ENCODE results near the gene TMTC2. TPM values are rescaled to one million over a fixed set of nuclear protein-coding genes. Genes with fewer than 3 reads are reported as not detected.

TMTC2 gene
- total and polyA plus RNA-seq, 10 of the 15 experiments (the other 5 are each of a cell fraction or from before 2014, with no cell fraction given), result 0.14 to 9.7 (median 1.2) TPM

GRCh38 chr12:82870771-82871377, 184.2 kb downstream of the TMTC2 start:
- Histone ChIP-seq H3K9ac (ENCODE audit: control insufficient read depth, insufficient read depth, low read length) (no peak overlapping the region), H3K36me3 (ENCODE audit: control insufficient read depth in 2 of 2, insufficient read depth in 2 of 2, low read length in 1 of 2) (no peaks in the 10 kb centered on the region), H4K20me1 (ENCODE audit: control insufficient read depth, insufficient read depth) (no peaks in the 10 kb centered on the region), H3K4me2 (ENCODE audit: control insufficient read depth, insufficient read depth) (no peak overlapping the region), H3K27ac (ENCODE audit: control insufficient read depth, insufficient read depth) (no peak overlapping the region), H3K79me2 (ENCODE audit: control insufficient read depth, insufficient read depth, low read length) (no peaks in the 10 kb centered on the region), H3K27me3 (replicated peaks in 1 of 2; ENCODE audit: control insufficient read depth in 2 of 2, insufficient read depth in 2 of 2, low read length in 1 of 2) (no peaks in the 10 kb centered on the region), H2AFZ (ENCODE audit: control insufficient read depth, low read depth, low read length) (peak overlapping the region; percentile 55), H3K9me3 (replicated peaks; ENCODE audit: control insufficient read depth, insufficient read depth, low read length) (no peaks in the 10 kb centered on the region), H3K4me1 (ENCODE audit: control insufficient read depth, insufficient read depth, low read length) (no peaks in the 10 kb centered on the region), H3K4me3 (no peak overlapping the region)
- RAD21 ChIA-PET (ENCODE audit: unreplicated experiment), result interaction anchor here (1.2 kb wide), 1 partner anchor 185 kb away, joined by 3 read pairs; no protein-coding TSS in a partner anchor
- peak; percentile 57 for FAIRE-seq
- CTCF ChIA-PET, result interaction anchor here (1.2 kb wide), 1 partner anchor 12 kb away, joined by 3 read pairs; no protein-coding TSS in a partner anchor
- no peak for DNase-seq (ENCODE audit: low read depth, low spot score)
- SMC1A ChIA-PET (ENCODE audit: uncharacterized antibody, unreplicated experiment), result interaction anchor here (0.6 to 1.8 kb wide), 3 partner anchors 14 to 147 kb away, joined by 4 to 5 read pairs (median 4); no protein-coding TSS in a partner anchor
- intact Hi-C loops (cut with micrococcal nuclease; ENCODE audit: unreplicated experiment) (no loop called here), in situ Hi-C loops (cut with MboI) (no loop called here)
- TF ChIP-seq POU2F2 (IDR thresholded peaks at IDR 0.05; ENCODE audit: borderline replicate concordance, low read depth, low read length) (0 out of 3 replicates have a peak, but pooled peaks have one; percentile 21), GATAD2B (conservative IDR thresholded peaks at IDR 0.05; ENCODE audit: low read depth) (no peak)
- POLR2A ChIA-PET, result interaction anchor here (0.7 kb wide), 1 partner anchor 9 kb away, joined by 4 read pairs; no protein-coding TSS in a partner anchor
- ATAC-seq, result peak; percentile 50; the same call in 2 of the 3 replicates
- BruUV-seq (replicated peaks), result no TSS peak

DNA sequence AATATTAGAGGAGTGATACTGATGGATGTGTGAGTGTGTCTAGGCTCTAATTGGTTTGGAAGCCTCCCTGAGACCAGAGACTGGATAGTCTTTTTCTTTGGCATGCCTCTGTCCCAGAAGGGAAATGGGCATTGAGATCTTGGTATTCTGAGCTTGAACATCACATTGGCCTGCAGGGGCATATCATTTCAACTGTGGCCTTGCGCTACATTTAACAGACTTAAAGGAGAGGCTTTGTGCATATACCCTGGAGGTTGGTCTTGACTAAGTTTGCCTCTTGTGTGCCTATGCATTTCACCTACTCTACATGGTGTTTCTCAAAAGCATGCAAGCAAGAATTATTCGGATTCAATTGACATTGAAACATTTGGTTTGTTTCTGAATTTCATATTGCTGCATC, 185.4 kb downstream of the TMTC2 start:
- 93% methylated on average over 2 of the region's 2 CpGs for WGBS (ENCODE audit: insufficient coverage, insufficient replicate concordance, low lambda C conversion rate, missing lambda C conversion rate)
- CTCF ChIA-PET, result no interaction called here

More for the DNA sequence above, 185.4 kb downstream of the TMTC2 start:
- no peak for DNase-seq (ENCODE audit: low read depth, low spot score)
- no TSS peak for BruUV-seq (replicated peaks)
- Histone ChIP-seq H3K4me2 (ENCODE audit: control insufficient read depth, insufficient read depth) (no peak overlapping the region), H3K4me3 (no peak overlapping the region), H3K36me3 (ENCODE audit: control insufficient read depth in 2 of 2, insufficient read depth in 2 of 2, low read length in 1 of 2) (no peaks in the 10 kb centered on the region), H3K9me3 (replicated peaks; ENCODE audit: control insufficient read depth, insufficient read depth, low read length) (no peaks in the 10 kb centered on the region), H4K20me1 (ENCODE audit: control insufficient read depth, insufficient read depth) (no peaks in the 10 kb centered on the region), H3K4me1 (ENCODE audit: control insufficient read depth, insufficient read depth, low read length) (no peaks in the 10 kb centered on the region), H2AFZ (ENCODE audit: control insufficient read depth, low read depth, low read length) (no peak overlapping the region), H3K27me3 (replicated peaks in 1 of 2; ENCODE audit: control insufficient read depth in 2 of 2, insufficient read depth in 2 of 2, low read length in 1 of 2) (no peaks in the 10 kb centered on the region), H3K79me2 (ENCODE audit: control insufficient read depth, insufficient read depth, low read length) (no peaks in the 10 kb centered on the region), H3K27ac (ENCODE audit: control insufficient read depth, insufficient read depth) (no peak overlapping the region), H3K9ac (ENCODE audit: control insufficient read depth, insufficient read depth, low read length) (no peak overlapping the region)
- RAD21 ChIA-PET (ENCODE audit: unreplicated experiment), result no interaction called here
- POLR2A ChIA-PET, result no interaction called here
- ATAC-seq, result no peak
- in situ Hi-C loops (cut with MboI), result no loop called here
- FAIRE-seq, result no peak
- SMC1A ChIA-PET (ENCODE audit: uncharacterized antibody, unreplicated experiment), result no interaction called here
- intact Hi-C loops (cut with micrococcal nuclease; ENCODE audit: unreplicated experiment), result no loop called here
- TF ChIP-seq ETV6 (conservative IDR thresholded peaks at IDR 0.05 in 1 of 2, IDR thresholded peaks at IDR 0.05 in 1 of 2; ENCODE audit: borderline replicate concordance in 1 of 2, low read depth in 1 of 2), result no peak
- TF ChIP-seq FOS (IDR thresholded peaks at IDR 0.05; ENCODE audit: borderline replicate concordance, extremely low read depth, insufficient read length), result no peak
- TF ChIP-seq HDAC2 (IDR thresholded peaks at IDR 0.05), result no peak
- no peak for TF ChIP-seq ZNF384 (IDR thresholded peaks at IDR 0.05; ENCODE audit: borderline replicate concordance, low read depth, low read length)
- no peak for TF ChIP-seq MAX (IDR thresholded peaks at IDR 0.05; ENCODE audit: low read depth, low read length)

Measured in GM12878 (cell line).